Stimulated activated CD8-positive, alpha-beta memory T cell treated with anti-CD3 and anti-CD28 coated beads, Interleukin-12 subunit alpha, Interleukin-12 subunit beta, amount 100 ng/mL, for 24 hours (primary cell): ENCODE data around the gene TIMM22.
"Not testable (repeated sequence)": the region's sequence is repeated elsewhere in the genome, so short reads cannot be mapped to it uniquely, and the experiment has no call there.

Source experiments
- DNase-seq: peaks from one replicate; pipeline ENCODE4 v3.0.0-alpha.2; 2020; ENCODE audit errors: extremely low read depth

Gene TIMM22

GRCh38 chr17:1039511-1040215, 42.7 kb downstream of the TIMM22 start:
- no peak for DNase-seq

DNA sequence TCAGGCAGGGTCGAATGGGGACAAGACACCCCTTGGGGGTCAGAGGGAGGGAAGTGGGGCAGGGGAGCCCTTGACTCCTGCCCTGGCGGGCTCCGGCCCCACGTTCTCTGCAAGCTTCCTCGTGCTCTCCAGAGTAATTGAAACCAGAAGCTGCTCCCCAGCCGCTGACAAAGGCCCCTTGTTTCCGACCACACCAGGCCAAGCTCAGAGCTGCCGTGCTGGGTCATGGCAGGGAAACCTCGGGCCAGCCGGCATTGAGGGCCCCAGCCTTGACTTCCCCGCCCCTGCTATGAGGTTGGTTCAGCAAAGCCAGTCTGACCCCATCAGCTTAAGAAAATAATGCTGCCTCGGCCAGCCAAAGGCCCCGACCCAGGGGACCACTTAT, 43.3 kb downstream of the TIMM22 start:
- no peak for DNase-seq

DNA sequence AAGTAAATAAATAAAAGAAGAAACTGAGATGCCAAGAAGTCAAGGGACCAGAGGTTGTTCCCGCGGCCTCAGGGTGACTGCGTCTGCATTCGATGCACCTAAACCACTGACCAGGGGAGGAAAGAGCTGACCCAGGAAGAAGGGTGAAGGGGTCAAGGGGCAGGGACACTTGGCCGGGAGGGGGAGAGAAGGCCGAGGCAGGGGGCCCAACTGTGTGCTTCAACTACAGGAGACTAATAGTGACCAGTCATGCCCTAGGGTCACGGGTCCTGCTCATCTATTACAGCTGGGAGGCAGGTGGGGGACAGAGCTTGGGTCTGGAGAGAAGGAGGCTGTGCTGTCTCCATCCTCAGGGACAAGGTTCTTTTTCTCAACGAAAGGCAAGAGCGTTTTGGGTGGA, 44.8 kb downstream of the TIMM22 start:
- no peak for DNase-seq

DNA sequence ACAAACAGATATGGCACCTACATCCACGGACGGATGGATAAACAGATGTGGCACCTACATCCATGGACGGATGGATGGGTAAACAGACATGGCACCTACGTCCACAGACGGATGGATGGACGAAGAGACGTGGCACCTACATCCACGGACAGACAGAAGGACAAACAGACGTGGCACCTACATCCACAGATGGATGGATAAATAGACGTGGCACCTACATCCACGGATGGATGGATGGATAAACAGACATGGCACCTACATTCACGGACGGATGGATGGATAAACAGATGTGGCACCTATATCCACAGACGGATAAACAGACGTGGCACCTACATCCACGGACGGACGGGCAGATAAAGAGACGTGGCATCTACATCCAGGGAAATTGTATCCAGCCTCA, 45.6 kb downstream of the TIMM22 start:
- DNase-seq, result no peak

- no peak for DNase-seq
Measured at GRCh38 chr17:1043601-1044251, 46.8 kb downstream of the TIMM22 start.

DNA sequence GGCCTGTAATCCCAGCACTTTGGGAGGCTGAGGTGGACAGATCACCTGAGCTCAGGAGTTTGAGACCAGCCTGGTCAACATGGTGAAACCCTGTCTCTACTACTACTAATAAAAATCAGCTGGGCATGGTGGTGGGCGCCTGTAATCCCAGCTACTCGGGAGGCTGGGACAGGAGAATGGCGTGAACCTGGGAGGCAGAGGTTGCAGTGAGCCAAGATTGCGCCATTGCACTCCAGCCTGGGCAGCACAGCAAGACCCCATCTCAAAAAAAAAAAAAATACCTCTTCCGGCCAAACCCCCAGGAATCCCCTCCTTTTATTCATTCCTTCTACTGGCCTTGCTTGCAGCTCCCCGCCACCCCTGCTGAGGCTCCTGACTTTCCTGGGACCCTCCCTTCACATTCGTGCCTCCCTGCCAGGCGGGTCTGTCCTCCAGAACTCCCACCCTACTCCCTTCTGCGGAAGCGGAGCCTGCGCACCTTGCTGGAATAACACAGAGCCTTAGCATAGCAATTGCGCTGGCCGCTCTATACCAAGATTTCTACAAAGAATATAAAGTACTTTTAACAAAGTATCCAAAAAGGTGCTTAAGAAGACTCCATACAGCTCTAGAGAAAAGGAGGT, 47.6 kb downstream of the TIMM22 start:
- not testable (repeated sequence) for DNase-seq

- no peak for DNase-seq
Measured at GRCh38 chr17:1045456-1045855, 48.5 kb downstream of the TIMM22 start.

GRCh38 chr17:1047177-1047878, 50.4 kb downstream of the TIMM22 start:
- DNase-seq, result no peak

DNA sequence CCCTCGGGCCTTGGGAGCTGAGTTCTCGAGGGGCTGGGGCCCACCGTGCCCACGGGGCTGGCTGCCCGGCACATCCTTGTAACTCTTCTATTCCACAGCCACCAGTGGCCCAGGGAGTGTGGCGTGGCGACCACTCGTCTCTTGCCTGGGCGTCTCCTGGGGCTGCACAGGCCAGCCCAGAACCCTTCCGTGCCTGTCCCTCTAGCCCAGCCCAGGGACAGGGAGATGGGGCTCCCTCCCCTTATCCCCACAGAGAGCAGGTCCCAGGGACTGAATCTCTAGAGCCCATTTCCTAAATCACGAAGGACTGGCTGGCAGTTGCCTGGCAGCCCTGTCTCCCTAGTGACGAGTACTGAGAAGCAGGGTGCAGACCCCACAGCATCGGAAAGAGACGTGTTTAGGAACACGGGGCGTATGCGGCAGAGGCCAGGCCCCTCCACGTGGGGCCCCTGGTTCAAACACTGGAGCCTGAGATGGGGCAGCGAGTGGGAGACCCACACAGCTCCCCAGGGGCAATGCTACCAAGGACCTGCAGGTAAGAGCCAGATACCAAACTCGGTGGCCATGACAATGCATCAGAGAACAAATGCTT, 51.0 kb downstream of the TIMM22 start:
- DNase-seq, result no peak

GRCh38 chr17:1048516-1049115, 51.7 kb downstream of the TIMM22 start:
- not testable (repeated sequence) for DNase-seq

DNA sequence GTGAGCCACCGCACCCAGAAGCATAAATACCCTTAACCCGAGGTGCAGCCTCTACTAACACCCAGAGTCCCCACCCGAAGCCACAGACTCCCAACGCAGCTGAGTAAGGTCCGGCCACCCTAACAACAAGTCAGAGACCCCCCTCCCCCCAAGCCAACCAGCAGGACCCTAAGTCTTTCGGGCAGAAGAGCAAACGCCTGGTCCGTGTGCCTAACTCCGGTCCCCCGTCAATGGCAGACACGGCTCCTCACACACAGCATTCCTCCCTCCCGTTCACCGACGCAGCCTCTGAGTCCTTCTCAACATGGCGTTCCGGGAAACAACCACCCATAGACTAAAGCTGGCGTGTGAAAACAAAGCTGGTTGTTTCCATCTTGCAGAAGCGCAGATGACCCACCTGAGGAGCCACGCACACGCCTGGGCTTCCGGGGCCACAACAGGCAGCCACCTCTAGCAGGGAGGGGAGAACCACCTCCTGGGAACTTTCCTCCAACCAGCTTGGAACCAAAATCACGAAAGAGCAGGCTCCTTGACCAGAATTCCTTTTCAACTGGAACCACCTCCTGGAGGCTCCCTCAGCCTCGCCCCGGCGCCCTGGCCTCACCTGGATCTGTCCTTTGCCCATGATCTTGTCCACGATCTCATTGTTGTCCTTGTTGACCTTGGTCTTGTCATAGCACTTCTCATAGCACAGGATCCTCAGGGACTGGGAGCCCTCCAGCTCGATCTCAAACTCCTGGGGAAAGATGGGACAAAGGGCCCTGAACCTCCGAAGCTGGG, 52.7 kb downstream of the TIMM22 start:
- no peak for DNase-seq

GRCh38 chr17:1050246-1050995, 53.5 kb downstream of the TIMM22 start:
- DNase-seq, result no peak

DNA sequence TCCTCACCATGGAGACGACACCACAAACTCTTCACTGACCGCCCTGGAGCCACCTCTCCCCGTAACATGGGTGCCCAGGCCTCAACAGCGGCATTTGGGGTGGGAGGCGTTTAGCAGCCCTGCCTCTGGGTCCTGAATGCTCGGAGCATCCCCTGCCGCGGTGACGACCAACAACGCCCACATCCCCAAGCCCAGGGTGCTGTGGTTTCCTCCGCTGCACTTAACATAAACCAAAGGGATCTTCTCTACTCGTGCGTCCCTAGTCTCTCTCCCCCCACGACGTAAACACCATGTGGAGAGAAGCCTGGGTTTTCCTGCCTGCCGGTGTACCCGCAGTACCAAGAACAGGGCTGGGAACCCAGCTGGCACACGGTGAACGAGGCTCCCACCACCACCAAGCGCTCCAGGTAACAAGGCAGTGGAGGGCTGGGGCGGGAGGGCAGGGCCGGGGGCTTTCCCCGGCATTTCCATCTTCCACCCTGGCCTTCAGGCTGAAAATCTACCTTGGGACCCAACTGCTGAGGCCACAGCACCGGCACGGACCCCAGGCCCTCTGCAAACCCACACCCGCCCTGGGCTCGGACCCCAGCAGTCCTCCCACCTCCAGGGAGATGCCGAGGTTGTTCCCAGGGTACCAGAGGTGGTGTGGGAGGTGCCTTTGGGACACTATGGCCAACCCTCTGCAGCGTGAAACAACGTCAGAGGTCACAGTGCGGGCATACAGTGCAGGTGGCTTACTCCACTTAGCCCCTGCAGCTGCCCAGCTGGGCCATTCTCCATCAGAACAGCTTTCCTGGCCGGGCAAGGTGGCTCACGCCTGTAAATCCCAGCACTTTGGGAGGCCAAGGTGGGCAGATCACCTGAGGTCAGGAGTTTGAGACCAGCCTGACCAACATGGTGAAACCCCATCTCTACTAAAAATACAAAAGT, 54.3 kb downstream of the TIMM22 start:
- DNase-seq, result no peak
